ENCODE data around the gene SHISA2. TPM values are rescaled to one million over a fixed set of nuclear protein-coding genes. Genes with fewer than 3 reads are reported as not detected.
"Not testable (repeated sequence)": the region's sequence is repeated elsewhere in the genome, so short reads cannot be mapped to it uniquely, and the experiment has no call there.

Gene SHISA2
- 10 to 100 TPM; 59.0 to 64.2 (median 63.1) TPM for polyA plus RNA-seq (ENCODE audit: insufficient read length in 4 of 4)

DNA sequence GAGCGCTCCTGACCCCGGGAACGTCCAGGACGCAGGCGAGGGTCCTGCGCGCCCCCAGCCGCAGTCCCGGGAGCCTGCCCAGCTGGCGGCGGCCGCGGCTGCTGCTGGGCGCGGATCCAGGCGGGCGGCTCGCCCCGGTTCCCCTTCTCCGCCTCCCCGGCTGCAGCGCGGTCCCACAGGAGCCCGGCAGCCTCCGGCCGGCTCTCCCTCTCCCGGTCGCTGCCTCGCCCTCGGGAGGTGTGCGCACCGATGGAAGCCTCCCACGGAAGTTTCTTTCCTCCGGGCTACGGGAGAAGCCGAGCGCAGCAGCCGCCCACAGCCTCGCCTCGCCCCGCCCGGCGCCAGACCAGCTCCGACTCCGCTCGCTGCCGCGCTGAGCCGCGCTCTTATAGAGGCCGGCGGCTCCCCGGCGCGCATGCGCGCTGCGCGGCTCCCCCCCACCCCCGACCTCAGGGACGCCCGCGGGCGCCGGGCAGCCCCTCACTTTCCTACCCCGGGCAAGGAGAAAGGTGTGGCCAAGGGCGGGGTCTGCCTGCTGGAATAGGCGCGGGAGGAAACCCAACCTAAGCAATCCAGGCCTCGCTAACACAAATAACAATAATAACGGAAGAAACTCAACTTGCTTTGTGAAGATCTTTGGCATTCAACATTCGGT lies at the start of gene SHISA2:
Gene SHISA2 (minus strand): TSS at position 360 of the 655 bp plus-strand sequence. CDS start 1,041 bp downstream, outside the sequence.
- DNase-seq (ENCODE audit: low read depth in 4 of 4, low spot score in 2 of 4): peak in 2 of 4 donors; percentile 63 to 67

GRCh38 chr13:26095846-26096610 lies 44.2 kb upstream of the SHISA2 start:
- DNase-seq (ENCODE audit: low read depth in 4 of 4, low spot score in 2 of 4): no peak

- no peak for DNase-seq (ENCODE audit: low read depth in 4 of 4, low spot score in 2 of 4)
Observed at GRCh38 chr13:26095338-26095737, 43.5 kb upstream of the SHISA2 start.

DNA sequence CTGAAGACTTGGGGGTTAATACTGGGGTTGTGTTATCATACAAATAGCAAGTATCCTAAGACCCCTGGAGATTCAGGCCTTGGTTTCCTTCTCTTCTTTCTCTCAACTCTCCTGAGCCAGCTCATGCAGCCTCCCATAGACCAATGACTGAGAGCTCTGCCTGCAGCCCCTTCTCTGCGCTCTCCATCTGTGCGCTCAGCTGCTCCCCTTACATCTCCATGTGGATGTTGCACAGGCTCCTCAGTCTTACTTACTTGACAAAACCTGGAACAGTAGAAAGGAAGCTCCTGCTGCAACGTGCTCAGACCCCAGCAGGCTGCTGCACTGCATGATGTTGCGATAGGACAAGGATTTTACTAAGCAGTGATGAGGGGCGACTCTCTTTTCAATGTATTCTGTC lies 25.0 kb upstream of the SHISA2 start:
- not testable (repeated sequence) for DNase-seq (ENCODE audit: low read depth in 4 of 4, low spot score in 2 of 4)

DNA sequence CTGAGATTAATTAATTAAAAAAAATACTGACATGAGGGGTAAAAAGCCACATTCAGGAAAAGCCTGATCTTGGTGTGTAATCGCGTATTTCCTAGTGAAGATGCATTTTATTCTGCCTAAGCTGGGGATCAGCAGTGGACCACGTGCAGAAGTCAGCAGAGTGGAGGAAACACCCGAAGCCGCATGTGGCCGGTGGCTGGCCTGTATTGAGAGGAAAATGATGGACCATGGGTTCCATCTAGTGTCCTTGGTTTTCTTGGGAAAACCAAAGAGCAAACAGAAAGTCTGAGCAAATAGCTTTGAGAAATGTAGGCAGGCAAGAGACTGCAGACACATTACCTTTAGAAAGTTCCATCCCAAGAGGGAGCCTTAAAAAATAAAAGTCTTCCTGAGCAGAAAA lies 23.7 kb upstream of the SHISA2 start:
- no peak for DNase-seq (ENCODE audit: low read depth in 4 of 4, low spot score in 2 of 4)

- no peak for DNase-seq (ENCODE audit: low read depth in 4 of 4, low spot score in 2 of 4)
Observed at GRCh38 chr13:26074706-26075105, 22.9 kb upstream of the SHISA2 start.

DNA sequence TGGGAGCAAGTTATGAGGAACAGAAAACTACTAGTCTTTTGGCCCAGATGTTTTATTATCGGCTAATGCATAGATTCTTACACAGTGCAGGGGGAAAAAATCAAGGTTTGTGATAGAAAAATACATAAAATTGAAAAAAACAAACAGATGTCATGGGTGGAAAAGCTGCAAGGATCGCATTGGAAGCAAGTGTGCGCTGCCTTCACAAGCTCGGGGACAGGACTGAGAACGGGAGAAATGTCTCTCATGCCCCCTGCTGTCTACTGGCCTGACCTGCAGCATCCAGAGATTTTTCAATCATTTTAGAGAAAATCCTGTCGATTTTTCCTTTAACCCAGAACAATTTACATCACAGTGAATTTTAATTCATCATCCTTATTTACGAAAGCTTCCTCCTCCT lies 20.5 kb upstream of the SHISA2 start:
- DNase-seq (ENCODE audit: low read depth in 4 of 4, low spot score in 2 of 4): not testable (repeated sequence)

GRCh38 chr13:26071691-26072090 lies 19.9 kb upstream of the SHISA2 start:
- DNase-seq (ENCODE audit: low read depth in 4 of 4, low spot score in 2 of 4): no peak

- DNase-seq (ENCODE audit: low read depth in 4 of 4, low spot score in 2 of 4): not testable (repeated sequence)
Observed at GRCh38 chr13:26069642-26070041, 17.8 kb upstream of the SHISA2 start.

GRCh38 chr13:26068372-26068771 lies 16.6 kb upstream of the SHISA2 start:
- DNase-seq (ENCODE audit: low read depth in 4 of 4, low spot score in 2 of 4): not testable (repeated sequence)

- no peak for DNase-seq (ENCODE audit: low read depth in 4 of 4, low spot score in 2 of 4)
Observed at GRCh38 chr13:26067601-26068000, 15.8 kb upstream of the SHISA2 start.

DNA sequence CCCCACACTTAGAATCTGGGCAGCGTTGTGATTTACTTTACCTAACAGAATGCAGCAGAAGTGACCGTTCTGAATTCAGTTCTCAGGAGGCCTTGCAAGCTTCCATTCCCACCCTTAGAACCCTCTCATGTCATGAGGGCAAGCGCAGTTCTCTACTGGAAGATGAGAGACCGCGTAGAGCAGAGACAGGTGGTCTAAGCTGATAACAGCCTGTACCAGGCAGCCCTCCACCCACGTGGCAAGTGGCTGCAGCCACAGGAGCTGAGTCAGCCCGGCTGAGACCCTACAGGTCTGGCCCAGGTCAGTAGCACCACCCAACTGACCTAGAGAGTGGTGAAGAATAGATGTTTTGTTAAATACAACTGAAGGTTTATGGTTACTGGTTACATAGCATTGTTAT lies 14.7 kb upstream of the SHISA2 start:
- not testable (repeated sequence) for DNase-seq (ENCODE audit: low read depth in 4 of 4, low spot score in 2 of 4)

GRCh38 chr13:26062853-26063444 lies 11.1 kb upstream of the SHISA2 start:
- peak in 2 of 4 donors; percentile 63 to 80 for DNase-seq (ENCODE audit: low read depth in 4 of 4, low spot score in 2 of 4)

DNA sequence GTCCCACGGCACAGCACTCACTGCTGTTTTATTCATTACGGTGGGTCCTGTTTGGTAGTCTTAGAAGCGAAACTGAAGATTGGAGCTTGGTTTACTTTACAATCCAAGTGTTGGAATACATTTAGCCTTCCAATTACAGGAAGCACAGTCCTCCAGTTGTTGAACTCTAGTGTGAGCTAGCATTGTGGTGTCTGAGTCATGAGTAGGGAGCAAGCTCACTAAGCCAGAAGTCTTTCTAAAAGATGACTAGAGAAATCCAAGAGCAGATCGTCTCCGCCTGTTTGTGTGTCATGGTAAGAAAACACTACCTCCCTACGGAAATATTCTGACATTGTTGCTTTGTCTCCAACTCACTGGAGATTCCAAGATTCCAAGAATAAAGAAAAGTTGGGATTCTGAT lies 10.1 kb upstream of the SHISA2 start:
- peak in 1 of 4 donors; percentile 32 for DNase-seq (ENCODE audit: low read depth in 4 of 4, low spot score in 2 of 4)

DNA sequence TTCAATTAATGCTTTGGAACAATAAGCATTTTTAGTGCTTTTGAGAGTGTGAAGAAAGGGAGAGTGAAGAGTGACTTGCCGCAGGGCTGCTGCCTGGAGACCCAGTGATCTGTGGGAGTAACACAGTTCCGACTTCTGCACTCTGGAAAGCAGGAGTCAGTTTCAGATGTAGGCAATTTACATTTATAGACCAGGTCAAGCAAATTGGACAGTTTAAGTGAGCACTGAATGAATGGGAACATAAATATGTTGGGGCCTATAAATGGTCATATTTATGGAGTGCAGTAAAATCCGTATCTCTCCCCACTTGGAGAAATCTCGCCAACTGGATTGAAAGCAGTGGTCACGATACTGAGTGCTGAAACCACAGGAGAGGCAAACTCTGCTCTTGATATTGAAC lies 9.4 kb upstream of the SHISA2 start:
- peak in 1 of 4 donors; percentile 59 for DNase-seq (ENCODE audit: low read depth in 4 of 4, low spot score in 2 of 4)

DNA sequence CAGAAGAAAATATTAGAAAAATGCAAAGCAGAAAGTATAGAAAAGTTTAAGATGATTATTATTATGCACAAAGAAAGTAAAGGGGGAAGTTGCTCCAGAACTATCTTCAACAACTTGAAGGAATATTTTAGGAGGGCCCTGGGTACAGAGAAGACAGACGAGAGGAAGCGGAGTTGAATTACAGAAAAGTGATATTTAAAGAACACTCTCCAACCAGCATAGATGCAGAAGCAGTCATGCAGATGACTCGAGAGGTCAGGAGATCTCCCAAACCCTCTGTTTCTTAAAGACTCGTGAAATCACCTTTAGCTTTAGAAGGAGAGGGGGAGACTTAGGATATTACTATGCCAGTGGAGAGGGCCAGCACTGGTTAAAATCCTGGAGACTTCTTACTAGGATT lies 8.5 kb upstream of the SHISA2 start:
- no peak for DNase-seq (ENCODE audit: low read depth in 4 of 4, low spot score in 2 of 4)

DNA sequence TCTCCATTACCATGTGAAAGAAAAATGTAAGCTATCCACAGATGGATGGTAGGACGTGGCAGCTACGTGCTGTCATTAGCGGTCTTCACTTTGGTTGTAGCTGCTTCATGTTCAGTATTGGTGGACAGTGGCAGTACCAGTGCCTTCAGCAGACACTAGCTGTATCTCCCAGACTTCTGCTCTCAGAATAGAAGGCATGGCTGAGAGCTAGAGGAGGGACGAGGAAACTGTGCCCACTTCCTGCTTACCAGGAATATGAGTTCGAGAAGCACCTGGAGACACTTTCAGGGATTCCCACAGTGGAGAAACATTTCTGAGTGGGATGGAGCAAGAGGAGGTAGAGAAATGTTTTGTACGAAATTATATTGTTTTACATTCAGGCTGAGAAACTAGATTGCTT lies 6.9 kb upstream of the SHISA2 start:
- DNase-seq (ENCODE audit: low read depth in 4 of 4, low spot score in 2 of 4): no peak

GRCh38 chr13:26054896-26055295 lies 3.1 kb upstream of the SHISA2 start:
- DNase-seq (ENCODE audit: low read depth in 4 of 4, low spot score in 2 of 4): no peak

- no peak for DNase-seq (ENCODE audit: low read depth in 4 of 4, low spot score in 2 of 4)
Observed at GRCh38 chr13:26053418-26053980, 1.7 kb upstream of the SHISA2 start.

DNA sequence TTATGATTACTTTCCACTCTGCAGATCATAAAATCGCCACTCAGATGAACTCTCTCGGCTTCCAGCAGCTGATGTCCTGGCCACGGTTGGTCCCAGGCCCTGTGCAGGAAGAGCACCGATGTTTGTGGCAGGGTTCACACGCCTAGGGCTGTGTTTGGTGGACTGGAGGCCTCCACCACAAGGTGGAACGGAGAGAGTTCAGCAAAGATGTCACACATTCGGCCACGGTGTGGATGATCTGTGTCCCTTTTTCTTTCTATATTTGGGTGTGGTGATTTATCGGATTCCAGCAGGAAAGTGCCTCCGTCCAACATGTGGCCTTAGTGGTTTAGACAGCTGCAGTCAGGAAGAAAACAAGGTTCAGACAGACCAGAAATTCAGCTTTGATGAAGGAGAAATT lies 521 bp upstream of the SHISA2 start:
- DNase-seq (ENCODE audit: low read depth in 4 of 4, low spot score in 2 of 4): no peak

GRCh38 chr13:26051231-26051656 lies 572 bp downstream of the SHISA2 start:
- DNase-seq (ENCODE audit: low read depth in 4 of 4, low spot score in 2 of 4): no peak
